ENCODE data around the gene LCOR.

GRCh38 chr10:96794836-96795733 is 37.0 kb upstream of the LCOR start:
- TF ChIP-seq ZNF263 (CRISPR knock-in tag; IDR thresholded peaks at IDR 0.05; ENCODE audit: low read depth) (no peak), CTCF (IDR thresholded peaks at IDR 0.05) (no peak), NFE2L1 (CRISPR knock-in tag; IDR thresholded peaks at IDR 0.05) (no peak)
- TF ChIP-seq, protein P1, sequence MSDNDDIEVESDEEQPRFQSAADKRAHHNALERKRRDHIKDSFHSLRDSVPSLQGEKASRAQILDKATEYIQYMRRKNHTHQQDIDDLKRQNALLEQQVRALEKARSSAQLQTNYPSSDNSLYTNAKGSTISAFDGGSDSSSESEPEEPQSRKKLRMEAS (CRISPR knock-in tag; IDR thresholded peaks at IDR 0.05), result no peak
